Fibroblast of mammary gland (primary cell): ENCODE results near the gene SUDS3.
A peak's percentile ranks its signal among the peaks of the same experiment; 100 is the strongest.
"Not testable (repeated sequence)": the region's sequence is repeated elsewhere in the genome, so short reads cannot be mapped to it uniquely, and the experiment has no call there.

Experiments used
- DNase-seq: peaks from one replicate; pipeline ENCODE4 v3.0.0-alpha.2; 2010; ENCODE audit warnings: low read depth
- H3K4me3 ChIP-seq: 2 replicates; pipeline ENCODE4 v1.5.1; 2011; ENCODE audit warnings: low read depth, mild to moderate bottlenecking, low read length, moderate library complexity; ENCODE audit not compliant: control insufficient read depth
- CTCF ChIP-seq: conservative IDR thresholded peaks from 2 replicates; pipeline ENCODE4 v1.5.1; 2011; ENCODE audit warnings: low read depth, low read length, inconsistent platforms; ENCODE audit not compliant: control insufficient read depth, insufficient read depth

The SUDS3 gene

GRCh38 chr12:118391836-118392235 is 15.5 kb downstream of the SUDS3 start:
- TF ChIP-seq CTCF, result no peak
- no peak overlapping the region for H3K4me3 ChIP-seq
- DNase-seq, result no peak

- no peak for TF ChIP-seq CTCF
- no peak for DNase-seq
- no peak overlapping the region for H3K4me3 ChIP-seq
Observed at GRCh38 chr12:118397708-118398440, 21.5 kb downstream of the SUDS3 start.

- H3K4me3 ChIP-seq, result no peak overlapping the region
- DNase-seq, result no peak
- TF ChIP-seq CTCF, result no peak
Observed at GRCh38 chr12:118398524-118398923, 22.2 kb downstream of the SUDS3 start.

GRCh38 chr12:118398940-118399339 is 22.6 kb downstream of the SUDS3 start:
- peak; percentile 39 for DNase-seq
- H3K4me3 ChIP-seq, result no peak overlapping the region
- no peak for TF ChIP-seq CTCF

GRCh38 chr12:118402251-118402650 is 25.9 kb downstream of the SUDS3 start:
- peak; percentile 90 for DNase-seq
- TF ChIP-seq CTCF, result no peak
- no peak overlapping the region for H3K4me3 ChIP-seq

- TF ChIP-seq CTCF, result peak; percentile 78
- no peak overlapping the region for H3K4me3 ChIP-seq
- DNase-seq, result peak; percentile 71
Observed at GRCh38 chr12:118404876-118405521, 28.6 kb downstream of the SUDS3 start.

GRCh38 chr12:118408241-118408640 is 31.9 kb downstream of the SUDS3 start:
- DNase-seq, H3K4me3 ChIP-seq: not testable (repeated sequence)
